B cell (primary cell): Measurements from ENCODE around the gene TGFA. TPM values are rescaled to one million over a fixed set of nuclear protein-coding genes. Genes with fewer than 3 reads are reported as not detected.

Experiments
- ATAC-seq: fragments of 200-7000 bp; cut with Tn5 transposase; one replicate; pipeline ENCODE4 v1.10.0; 2021; ENCODE audit warnings: low read depth, mild to moderate bottlenecking, moderate number of reproducible peaks, moderate library complexity
- CTCF ChIA-PET: fragments of 350-600 bp; sonication (Branson Sonifier 250); formaldehyde crosslinking; loops from one replicate; lab custom pipeline; 2021; ENCODE audit warnings: antibody characterized with exemption, inconsistent platforms; lab: Charles Lee
- POLR2A ChIA-PET: fragments of 350-600 bp; sonication (Branson Sonifier 250); formaldehyde crosslinking; loops from one replicate; lab custom pipeline; 2021; ENCODE audit warnings: antibody characterized with exemption; lab: Charles Lee
- DNase-seq: peaks from one replicate; pipeline ENCODE4 v3.0.0; 2013
- H2AFZ ChIP-seq: 2 replicates; pipeline ENCODE4 v1.6.1; 2012; ENCODE audit warnings: mild to moderate bottlenecking, low read depth, low read length; ENCODE audit not compliant: insufficient read depth, poor library complexity, severe bottlenecking
- H3K27ac ChIP-seq, 2 donors: 1 replicate in 1 of 2; 2 replicates in 1 of 2; pipeline ENCODE4 v1.5.1; 2012 to 2013; ENCODE audit warnings: low read length in 2 of 2, mild to moderate bottlenecking in 2 of 2, moderate library complexity in 1 of 2
- H3K27me3 ChIP-seq, 4 experiments: fragments of 200-600 bp in 1 of 4; sonication (generic) in 1 of 4; replicated peaks in 1 of 4; 1 replicate in 2 of 4; 2 replicates in 2 of 4; pipeline versions ENCODE4 v1.6.1 to v1.7.0; 2013 to 2016; ENCODE audit warnings: low read length in 3 of 4, mild to moderate bottlenecking in 2 of 4, mixed read lengths in 1 of 4, moderate library complexity in 1 of 4; ENCODE audit not compliant: insufficient read depth in 4 of 4, control insufficient read depth in 3 of 4; ENCODE audit errors: control extremely low read depth in 1 of 4
- H3K36me3 ChIP-seq, 2 experiments: replicated peaks in 1 of 2; 1 replicate in 1 of 2; 2 replicates in 1 of 2; pipeline versions ENCODE4 v1.6.1 to v1.7.1; 2013; ENCODE audit warnings: low read length in 1 of 2; ENCODE audit not compliant: insufficient read depth in 2 of 2, control insufficient read depth in 1 of 2; ENCODE audit errors: control extremely low read depth in 1 of 2, extremely low read depth in 1 of 2
- H3K4me1 ChIP-seq, 2 donors: fragments of 200-600 bp in 1 of 2; sonication (generic) in 1 of 2; 1 replicate in 1 of 2; 2 replicates in 1 of 2; pipeline versions ENCODE4 v1.5.1 to v1.6.1; 2013 to 2017; ENCODE audit warnings: low read length in 2 of 2; ENCODE audit not compliant: control insufficient read depth in 2 of 2, insufficient read depth in 2 of 2
- H3K4me2 ChIP-seq: replicated peaks from 2 replicates; pipeline ENCODE3; 2012; ENCODE audit warnings: mild to moderate bottlenecking, low read depth, low read length; ENCODE audit not compliant: poor library complexity, severe bottlenecking
- H3K4me3 ChIP-seq, 5 experiments: fragments of 200-600 bp in 1 of 5; sonication (generic) in 1 of 5; 1 replicate in 3 of 5; 2 replicates in 2 of 5; pipeline versions ENCODE4 v1.5.1 to v1.7.0; 2011 to 2016; ENCODE audit warnings: low read length in 4 of 5, mild to moderate bottlenecking in 4 of 5, low read depth in 2 of 5, control low read depth in 1 of 5, moderate library complexity in 1 of 5; ENCODE audit not compliant: insufficient read depth in 1 of 5; ENCODE audit errors: control extremely low read depth in 1 of 5, extremely low read depth in 1 of 5
- H3K79me2 ChIP-seq: fragments of 200-600 bp; sonication (generic); one replicate; pipeline ENCODE4 v1.6.0; 2016; ENCODE audit warnings: low read length; ENCODE audit not compliant: control insufficient read depth, insufficient read depth
- H3K9ac ChIP-seq: fragments of 200-600 bp; sonication (generic); 2 replicates; pipeline ENCODE4 v1.6.1; 2017; ENCODE audit warnings: mild to moderate bottlenecking, low read length, moderate library complexity
- H3K9me3 ChIP-seq, 3 donors: one replicate each; pipeline versions ENCODE4 v1.6.1 to v1.7.1; 2013; ENCODE audit warnings: low read length in 2 of 3; ENCODE audit not compliant: control insufficient read depth in 2 of 3, insufficient read depth in 1 of 3; ENCODE audit errors: control extremely low read depth in 1 of 3
- H4K20me1 ChIP-seq: 2 replicates; pipeline ENCODE4 v1.6.0; 2012; ENCODE audit warnings: mild to moderate bottlenecking, low read length; ENCODE audit not compliant: insufficient read depth, control insufficient read depth, poor library complexity, severe bottlenecking
- H3K27ac Mint-ChIP-seq: one replicate; pipeline ENCODE4 v1.8.0; 2021; ENCODE audit warnings: mixed read lengths
- H3K27me3 Mint-ChIP-seq: one replicate; pipeline ENCODE4 v1.8.0; 2021; ENCODE audit warnings: mixed read lengths
- H3K4me1 Mint-ChIP-seq: one replicate; pipeline ENCODE4 v1.8.0; 2021; ENCODE audit warnings: mixed read lengths
- H3K4me3 Mint-ChIP-seq: one replicate; pipeline ENCODE4 v1.8.0; 2021; ENCODE audit warnings: mixed read lengths
- H3K9me3 Mint-ChIP-seq: one replicate; pipeline ENCODE4 v1.8.0; 2022; ENCODE audit warnings: mixed read lengths; ENCODE audit not compliant: insufficient read depth
- CTCF ChIP-seq: fragments of 200-600 bp; IDR thresholded peaks from one replicate; pipeline ENCODE4 v1.8.0; 2022; ENCODE audit warnings: antibody characterized with exemption, mild to moderate bottlenecking
- EZH2 ChIP-seq: IDR thresholded peaks from 2 replicates; pipeline ENCODE4 v1.6.1; 2012; ENCODE audit warnings: borderline replicate concordance, low read depth, mild to moderate bottlenecking, moderate library complexity, low read length; ENCODE audit not compliant: insufficient read depth, poor library complexity, severe bottlenecking
- WGBS: methylation state at CpG from one replicate; pipeline ENCODE4 v1.1.5; 2013; ENCODE audit warnings: missing lambda C conversion rate; ENCODE audit not compliant: insufficient coverage; 5-methylcytosine and 5-hydroxymethylcytosine counted together
- intact Hi-C: fragments of 100-400 bp; cut with micrococcal nuclease; formaldehyde crosslinking; loops from one replicate; pipeline ENCODE4 v1.10.0; 2022
- polyA plus RNA-seq: library from polyadenylated mRNA; depleted of rRNA; stranded (reverse); fragments of >200 nt; gene quantifications from 2 replicates; pipeline ENCODE4 v1.2.3, GENCODE V29; 2012
- total RNA-seq, 2 donors: library from RNA; stranded (reverse); fragments of 120-200 nt in 1 of 2; gene quantifications; 1 replicate in 1 of 2; 2 replicates in 1 of 2; pipeline versions ENCODE4 v1.2.3 to v1.2.4, GENCODE V29; 2013 to 2022

The TGFA gene
- total and polyA plus RNA-seq, 2 donors (not counting 1 experiment from before 2014, with no cell fraction given): 0.04 TPM; not detected in 1

- no peaks in the 10 kb centered on the region for H4K20me1 ChIP-seq
- Mint-ChIP-seq H3K9me3 (no peaks in the 10 kb centered on the region), H3K4me3 (no peak overlapping the region), H3K4me1 (peaks cover 17% of the 10 kb centered on the region), H3K27me3 (no peaks in the 10 kb centered on the region), H3K27ac (no peak overlapping the region)
- H3K27me3 ChIP-seq: no peaks in the 10 kb centered on the region
- DNase-seq: no peak
- H3K9me3 ChIP-seq: no peaks in the 10 kb centered on the region
- H2AFZ ChIP-seq: peak overlapping the region; percentile 32
- intact Hi-C loops: no loop called here
- ChIA-PET CTCF (no interaction called here), POLR2A (no interaction called here)
- H3K36me3 ChIP-seq: no peaks in the 10 kb centered on the region
- H3K79me2 ChIP-seq: no peaks in the 10 kb centered on the region
- 13% methylated on average over 4 of the region's 4 CpGs for WGBS
- H3K4me3 ChIP-seq: no peak overlapping the region
- TF ChIP-seq EZH2: no peak
- TF ChIP-seq CTCF: no peak
- peaks cover 0 to 13% of the 10 kb centered on the region in 2 donors for H3K4me1 ChIP-seq
- no peak overlapping the region for H3K9ac ChIP-seq
- no peak overlapping the region for H3K27ac ChIP-seq
- no peak overlapping the region for H3K4me2 ChIP-seq
- no peak for ATAC-seq
Measured at GRCh38 chr2:70515938-70516337, 37.7 kb downstream of the TGFA start.

- Mint-ChIP-seq H3K9me3 (no peaks in the 10 kb centered on the region), H3K4me1 (peaks cover 17% of the 10 kb centered on the region), H3K4me3 (no peak overlapping the region), H3K27ac (no peak overlapping the region), H3K27me3 (no peaks in the 10 kb centered on the region)
- H3K79me2 ChIP-seq: no peaks in the 10 kb centered on the region
- ChIA-PET CTCF (no interaction called here), POLR2A (no interaction called here)
- ATAC-seq (no peak), DNase-seq (no peak)
- H3K27ac ChIP-seq: no peak overlapping the region
- intact Hi-C loops: no loop called here
- 94% methylated on average over 11 of the region's 15 CpGs for WGBS
- H3K27me3 ChIP-seq: no peaks in the 10 kb centered on the region
- no peak overlapping the region for H3K4me3 ChIP-seq
- H3K4me1 ChIP-seq: peaks cover 0 to 13% of the 10 kb centered on the region in 2 donors
- no peaks in the 10 kb centered on the region for H3K36me3 ChIP-seq
- no peaks in the 10 kb centered on the region for H3K9me3 ChIP-seq
- no peaks in the 10 kb centered on the region for H4K20me1 ChIP-seq
- H3K9ac ChIP-seq: no peak overlapping the region
- no peak overlapping the region for H2AFZ ChIP-seq
- no peak overlapping the region for H3K4me2 ChIP-seq
- TF ChIP-seq EZH2 (no peak), CTCF (no peak)
Measured at GRCh38 chr2:70514612-70515055, 39.0 kb downstream of the TGFA start.
